Fibroblast of peridontal ligament (primary cell): ENCODE results near the gene SPTBN1.

Experiments used
- DNase-seq: peaks from one replicate; pipeline ENCODE4 v3.0.0-alpha.2; 2010; ENCODE audit errors: extremely low read depth

Gene SPTBN1

GRCh38 chr2:54704688-54705605 is 248.8 kb downstream of the SPTBN1 start:
- DNase-seq, result peak; percentile 87

- no peak for DNase-seq
These were observed 250.5 kb downstream of the SPTBN1 start for GRCh38 chr2:54706622-54707021.

GRCh38 chr2:54708584-54709335 is 252.6 kb downstream of the SPTBN1 start:
- no peak for DNase-seq

GRCh38 chr2:54709336-54709809 is 253.2 kb downstream of the SPTBN1 start:
- no peak for DNase-seq

GRCh38 chr2:54710216-54710615 is 254.1 kb downstream of the SPTBN1 start:
- DNase-seq, result no peak

GRCh38 chr2:54712516-54712915 is 256.4 kb downstream of the SPTBN1 start:
- no peak for DNase-seq

- DNase-seq, result no peak
These were observed 258.9 kb downstream of the SPTBN1 start for GRCh38 chr2:54714996-54715395.

- DNase-seq, result no peak
These were observed 260.2 kb downstream of the SPTBN1 start for GRCh38 chr2:54716375-54716774.

- DNase-seq, result no peak
These were observed 264.4 kb downstream of the SPTBN1 start for GRCh38 chr2:54720563-54720962.
